Dendritic cell treated with granulocyte-macrophage colony-stimulating factor and Interleukin-4, amounts not matched to agents 40 ng/mL and 50 ng/mL, for 4 days (primary cell): ENCODE measurements around the gene SART1.

ENCODE experiments used
- H3K27ac Mint-ChIP-seq: one replicate; pipeline ENCODE4 v1.8.0; 2022; ENCODE audit warnings: mild to moderate bottlenecking, mixed read lengths
- H3K27me3 Mint-ChIP-seq: one replicate; pipeline ENCODE4 v1.8.0; 2022; ENCODE audit warnings: mild to moderate bottlenecking, mixed read lengths
- H3K36me3 Mint-ChIP-seq: one replicate; pipeline ENCODE4 v1.8.0; 2022; ENCODE audit warnings: low read depth, mixed read lengths
- H3K4me1 Mint-ChIP-seq: one replicate; pipeline ENCODE4 v1.8.0; 2022; ENCODE audit warnings: low read depth, mixed read lengths
- H3K4me3 Mint-ChIP-seq: one replicate; pipeline ENCODE4 v1.8.0; 2022; ENCODE audit warnings: mild to moderate bottlenecking, moderate library complexity, mixed read lengths
- H3K9me3 Mint-ChIP-seq: one replicate; pipeline ENCODE4 v1.8.0; 2022; ENCODE audit warnings: mixed read lengths
- intact Hi-C: fragments of 100-400 bp; cut with micrococcal nuclease; formaldehyde crosslinking; loops from one replicate; pipeline ENCODE4 v1.15.0; 2022

Gene SART1

DNA sequence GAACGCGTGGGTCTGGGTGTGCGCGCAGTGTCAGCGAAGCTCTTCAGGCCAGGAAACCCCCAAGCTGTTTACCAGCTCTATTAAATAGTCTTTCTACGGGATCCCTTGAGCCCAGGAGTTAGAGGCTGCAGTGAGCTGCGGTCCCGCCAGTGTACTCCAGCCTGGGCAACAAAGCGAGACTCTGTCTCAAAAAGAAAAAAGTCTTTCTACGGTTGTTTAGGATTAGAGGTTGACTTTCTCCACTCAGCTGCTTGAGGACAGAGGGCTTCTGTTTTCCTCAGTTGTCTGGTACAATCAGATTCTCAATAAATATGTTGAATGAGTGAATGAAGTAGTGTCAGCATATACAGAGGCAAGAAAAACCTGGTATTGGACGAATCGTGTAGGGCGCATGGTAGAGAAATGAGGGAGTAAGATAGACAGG lies 619 bp downstream of the SART1 start:
- H3K27me3 Mint-ChIP-seq: no peaks in the 10 kb centered on the region
- intact Hi-C loops: loop anchor here (2.0 kb wide), 1 partner anchor 73 kb away; the partner anchor contains the start of gene FIBP
- H3K4me3 Mint-ChIP-seq: peak overlapping the region; percentile 94
- no peaks in the 10 kb centered on the region for H3K9me3 Mint-ChIP-seq
- peak overlapping the region; percentile 99 for H3K27ac Mint-ChIP-seq
- H3K36me3 Mint-ChIP-seq: peaks cover 62% of the 10 kb centered on the region
- peaks cover 36% of the 10 kb centered on the region for H3K4me1 Mint-ChIP-seq

DNA sequence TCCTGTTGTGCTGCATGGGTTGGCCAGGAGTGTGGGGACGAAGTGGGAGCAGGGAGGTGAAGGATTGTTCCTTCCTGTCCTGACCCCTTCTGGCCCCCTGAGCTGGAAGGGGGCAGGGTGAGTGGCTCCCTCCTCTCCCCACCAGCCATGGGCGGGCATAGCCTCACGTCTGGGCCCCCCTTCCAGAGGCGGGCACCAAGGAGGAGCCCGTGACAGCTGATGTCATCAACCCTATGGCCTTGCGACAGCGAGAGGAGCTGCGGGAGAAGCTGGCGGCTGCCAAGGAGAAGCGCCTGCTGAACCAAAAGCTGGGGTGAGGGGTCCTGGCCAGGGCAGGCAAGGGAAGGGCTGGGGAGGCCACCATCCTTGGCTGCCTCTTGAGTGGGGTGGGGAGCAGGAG lies 3.4 kb downstream of the SART1 start:
- H3K27ac Mint-ChIP-seq: no peak overlapping the region
- no peak overlapping the region for H3K4me3 Mint-ChIP-seq
- peaks cover 54% of the 10 kb centered on the region for H3K4me1 Mint-ChIP-seq
- intact Hi-C loops: no loop called here
- H3K36me3 Mint-ChIP-seq: peaks cover 89% of the 10 kb centered on the region
- H3K9me3 Mint-ChIP-seq: no peaks in the 10 kb centered on the region
- no peaks in the 10 kb centered on the region for H3K27me3 Mint-ChIP-seq

DNA sequence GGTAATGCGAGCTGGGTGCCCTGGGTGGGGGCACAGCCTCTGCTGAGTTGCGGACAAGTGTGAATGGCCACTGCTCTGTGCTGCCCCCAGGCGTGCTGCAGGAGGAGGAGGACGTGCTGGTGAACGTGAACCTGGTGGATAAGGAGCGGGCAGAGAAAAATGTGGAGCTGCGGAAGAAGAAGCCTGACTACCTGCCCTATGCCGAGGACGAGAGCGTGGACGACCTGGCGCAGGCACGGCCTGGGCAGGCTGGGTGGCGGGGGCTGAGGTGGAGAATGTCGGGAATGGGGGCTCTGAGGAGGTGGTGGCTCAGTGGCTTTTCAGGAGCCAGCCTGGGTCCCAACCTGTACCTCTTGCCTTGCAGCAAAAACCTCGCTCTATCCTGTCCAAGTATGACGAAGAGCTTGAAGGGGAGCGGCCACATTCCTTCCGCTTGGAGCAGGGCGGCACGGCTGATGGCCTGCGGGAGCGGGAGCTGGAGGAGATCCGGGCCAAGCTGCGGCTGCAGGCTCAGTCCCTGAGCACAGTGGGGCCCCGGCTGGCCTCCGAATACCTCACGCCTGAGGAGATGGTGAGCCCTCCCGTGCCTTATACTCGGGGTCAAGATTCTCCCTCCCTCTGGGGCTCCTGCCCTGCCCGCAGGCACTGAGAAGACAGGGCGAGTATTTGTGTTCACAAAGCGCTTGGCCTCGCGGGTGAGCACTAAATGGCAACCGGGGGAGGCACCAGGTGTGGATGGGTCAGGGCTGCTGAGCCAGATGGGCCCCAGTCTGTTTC lies 4.6 kb downstream of the SART1 start:
- peaks cover 57% of the 10 kb centered on the region for H3K4me1 Mint-ChIP-seq
- no peaks in the 10 kb centered on the region for H3K27me3 Mint-ChIP-seq
- H3K27ac Mint-ChIP-seq: peak overlapping the region; percentile 21
- H3K4me3 Mint-ChIP-seq: no peak overlapping the region
- intact Hi-C loops: no loop called here
- H3K9me3 Mint-ChIP-seq: no peaks in the 10 kb centered on the region
- peaks cover 95% of the 10 kb centered on the region for H3K36me3 Mint-ChIP-seq

DNA sequence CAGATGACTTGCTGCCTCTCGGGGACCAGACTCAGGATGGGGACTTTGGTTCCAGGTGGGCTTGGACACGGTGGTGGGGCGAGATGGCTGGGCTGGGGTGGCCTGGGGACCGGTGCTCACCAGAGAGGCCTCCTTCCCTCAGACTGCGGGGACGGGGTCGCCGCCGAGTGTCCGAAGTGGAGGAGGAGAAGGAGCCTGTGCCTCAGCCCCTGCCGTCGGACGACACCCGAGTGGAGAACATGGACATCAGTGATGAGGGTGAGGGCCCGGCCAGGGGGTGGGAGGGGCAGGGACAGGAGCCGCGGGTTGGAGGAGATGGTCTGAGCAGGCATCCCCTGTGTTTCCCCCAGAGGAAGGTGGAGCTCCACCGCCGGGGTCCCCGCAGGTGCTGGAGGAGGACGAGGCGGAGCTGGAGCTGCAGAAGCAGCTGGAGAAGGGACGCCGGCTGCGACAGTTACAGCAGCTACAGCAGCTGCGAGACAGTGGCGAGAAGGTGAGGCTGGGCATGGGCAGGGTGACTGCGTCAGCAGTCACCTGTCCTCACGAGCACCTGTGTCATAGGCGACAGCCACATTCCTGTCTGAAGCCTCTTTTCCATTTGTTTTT lies 5.9 kb downstream of the SART1 start:
- peaks cover 95% of the 10 kb centered on the region for H3K36me3 Mint-ChIP-seq
- H3K27me3 Mint-ChIP-seq: no peaks in the 10 kb centered on the region
- intact Hi-C loops: no loop called here
- H3K27ac Mint-ChIP-seq: peak overlapping the region; percentile 69
- peaks cover 50% of the 10 kb centered on the region for H3K4me1 Mint-ChIP-seq
- no peak overlapping the region for H3K4me3 Mint-ChIP-seq
- no peaks in the 10 kb centered on the region for H3K9me3 Mint-ChIP-seq

DNA sequence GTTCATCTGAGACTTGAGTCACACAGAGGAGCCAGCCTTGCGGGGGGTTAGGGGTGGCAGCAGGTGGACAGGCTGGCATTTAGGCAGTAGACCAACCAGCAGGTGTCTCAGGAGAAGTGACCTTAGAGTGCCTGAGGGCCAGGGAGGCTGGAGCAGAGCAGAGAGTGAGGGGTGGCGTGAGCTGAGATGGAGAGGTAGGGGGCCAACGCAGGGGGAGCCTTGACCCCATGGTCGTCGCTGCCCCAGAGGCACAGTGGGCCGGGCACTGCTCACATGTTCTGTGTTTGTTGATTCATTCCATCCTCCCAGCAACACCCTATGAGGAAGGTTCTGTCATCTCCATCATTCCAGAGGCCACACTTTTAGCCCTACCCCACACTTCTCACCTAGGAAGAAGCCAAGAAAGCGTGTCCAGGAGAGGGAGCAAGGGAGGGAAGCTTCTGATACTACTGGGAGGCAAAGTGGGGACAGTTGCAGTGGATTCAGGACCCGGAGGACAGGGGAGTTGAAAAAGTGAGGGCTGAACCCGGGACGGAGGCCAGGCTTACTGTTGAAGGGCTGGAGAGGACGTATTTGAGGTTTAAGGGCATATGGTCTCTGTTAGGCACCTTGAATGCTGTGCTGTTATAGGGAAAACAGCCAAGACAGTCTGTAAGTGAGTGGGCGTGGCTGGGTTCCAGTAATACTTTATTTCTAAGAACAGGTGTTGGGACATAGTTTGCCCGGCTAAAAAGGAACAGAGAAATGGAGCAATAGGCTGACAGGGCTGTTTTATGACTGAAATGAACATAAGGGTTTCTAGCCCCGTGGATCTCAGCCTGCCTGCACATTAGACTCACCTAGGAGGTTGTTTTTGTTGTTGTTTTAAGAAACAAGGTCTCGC lies 7.3 kb downstream of the SART1 start:
- Mint-ChIP-seq H3K36me3 (peaks cover 95% of the 10 kb centered on the region), H3K27me3 (no peaks in the 10 kb centered on the region), H3K4me3 (no peak overlapping the region), H3K27ac (peak overlapping the region; percentile 69), H3K4me1 (peaks cover 36% of the 10 kb centered on the region), H3K9me3 (no peaks in the 10 kb centered on the region)
- intact Hi-C loops: no loop called here

DNA sequence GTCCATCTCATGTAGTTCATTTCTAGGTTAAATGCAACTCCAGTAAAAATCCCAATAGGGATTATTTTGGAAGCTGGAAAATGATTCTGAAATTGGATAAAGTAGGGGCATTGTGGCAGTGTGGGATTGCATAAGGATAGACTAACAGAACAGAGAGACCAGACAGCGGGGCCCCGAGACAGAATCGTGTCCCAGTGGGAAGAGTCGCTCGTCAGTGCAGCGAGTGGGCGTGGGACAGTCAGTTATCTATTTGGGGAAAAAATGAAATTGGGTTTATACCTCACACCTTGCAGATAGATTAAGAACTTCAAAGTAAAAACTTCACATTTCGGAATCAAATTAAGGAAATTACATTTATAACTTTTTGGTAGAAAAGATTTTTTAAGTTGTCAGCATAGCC lies 10.6 kb downstream of the SART1 start:
- Mint-ChIP-seq H3K27ac (no peak overlapping the region), H3K27me3 (no peaks in the 10 kb centered on the region), H3K9me3 (no peaks in the 10 kb centered on the region), H3K4me3 (no peak overlapping the region), H3K36me3 (peaks cover 86% of the 10 kb centered on the region), H3K4me1 (peaks cover 48% of the 10 kb centered on the region)
- intact Hi-C loops: no loop called here

GRCh38 chr11:65973439-65974110 lies 12.0 kb downstream of the SART1 start:
- H3K27ac Mint-ChIP-seq: no peak overlapping the region
- no peak overlapping the region for H3K4me3 Mint-ChIP-seq
- no peaks in the 10 kb centered on the region for H3K27me3 Mint-ChIP-seq
- H3K36me3 Mint-ChIP-seq: peaks cover 86% of the 10 kb centered on the region
- intact Hi-C loops: no loop called here
- peaks cover 37% of the 10 kb centered on the region for H3K4me1 Mint-ChIP-seq
- no peaks in the 10 kb centered on the region for H3K9me3 Mint-ChIP-seq

DNA sequence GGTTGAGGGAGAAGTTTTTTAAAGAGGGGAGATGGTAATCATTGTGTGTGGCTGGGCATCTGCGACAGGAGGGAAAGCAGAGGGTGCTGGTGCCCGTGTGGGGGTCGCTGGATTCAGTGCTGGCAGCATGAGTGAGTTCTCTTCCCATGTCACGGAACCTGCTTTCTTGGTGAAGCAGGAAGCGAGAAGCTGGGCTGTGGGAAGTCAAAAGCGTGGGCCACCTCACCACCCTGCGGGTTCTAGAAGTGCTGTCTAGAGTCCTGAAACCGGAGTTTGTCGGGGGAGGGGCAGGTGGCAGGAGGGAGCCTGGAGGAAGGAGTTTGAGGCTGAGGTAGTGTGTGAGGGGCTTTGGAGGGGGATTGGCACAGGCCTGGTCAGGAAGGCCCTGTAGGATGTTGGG lies 14.2 kb downstream of the SART1 start:
- peaks cover 15% of the 10 kb centered on the region for H3K4me1 Mint-ChIP-seq
- peaks cover 86% of the 10 kb centered on the region for H3K36me3 Mint-ChIP-seq
- peak overlapping the region; percentile 59 for H3K27ac Mint-ChIP-seq
- H3K27me3 Mint-ChIP-seq: no peaks in the 10 kb centered on the region
- H3K9me3 Mint-ChIP-seq: no peaks in the 10 kb centered on the region
- intact Hi-C loops: no loop called here
- H3K4me3 Mint-ChIP-seq: peak overlapping the region; percentile 27

DNA sequence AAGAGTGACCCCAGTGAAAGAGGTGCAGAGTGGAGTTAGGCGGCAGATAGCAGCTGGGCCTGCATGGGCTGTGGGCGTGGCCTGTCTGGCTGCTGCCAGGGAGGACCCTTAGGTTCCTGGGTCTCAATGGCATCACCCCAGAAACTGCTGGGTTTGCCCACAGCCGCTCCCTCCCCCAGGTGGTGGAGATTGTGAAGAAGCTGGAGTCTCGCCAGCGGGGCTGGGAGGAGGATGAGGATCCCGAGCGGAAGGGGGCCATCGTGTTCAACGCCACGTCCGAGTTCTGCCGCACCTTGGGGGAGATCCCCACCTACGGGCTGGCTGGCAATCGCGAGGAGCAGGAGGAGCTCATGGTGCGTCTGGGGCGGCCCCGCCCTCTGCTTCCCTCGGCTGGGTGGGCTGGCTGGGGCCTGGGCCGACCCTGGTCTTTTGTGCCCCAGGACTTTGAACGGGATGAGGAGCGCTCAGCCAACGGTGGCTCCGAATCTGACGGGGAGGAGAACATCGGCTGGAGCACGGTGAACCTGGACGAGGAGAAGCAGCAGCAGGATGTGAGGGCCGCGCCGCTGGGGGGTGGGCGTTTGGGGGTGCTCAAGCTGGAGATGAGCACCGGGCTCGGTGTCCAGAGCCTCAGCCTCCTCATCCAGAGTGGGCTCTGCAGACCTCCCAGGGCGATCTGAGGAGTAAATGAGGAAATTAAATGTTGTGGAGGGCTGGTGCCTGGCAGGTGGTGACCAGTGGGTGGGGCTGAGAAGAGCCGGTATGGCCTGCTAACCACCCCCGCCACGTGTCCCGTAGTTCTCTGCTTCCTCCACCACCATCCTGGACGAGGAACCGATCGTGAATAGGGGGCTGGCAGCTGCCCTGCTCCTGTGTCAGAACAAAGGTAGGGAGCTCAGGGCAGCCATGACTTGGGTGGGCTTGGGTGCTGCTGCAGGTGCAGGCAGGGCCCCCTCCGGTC lies 15.0 kb downstream of the SART1 start:
- H3K36me3 Mint-ChIP-seq: peaks cover 84% of the 10 kb centered on the region
- H3K4me3 Mint-ChIP-seq: peak overlapping the region; percentile 27
- H3K9me3 Mint-ChIP-seq: no peaks in the 10 kb centered on the region
- H3K4me1 Mint-ChIP-seq: peaks cover 21% of the 10 kb centered on the region
- no peaks in the 10 kb centered on the region for H3K27me3 Mint-ChIP-seq
- intact Hi-C loops: no loop called here
- H3K27ac Mint-ChIP-seq: peak overlapping the region; percentile 59

DNA sequence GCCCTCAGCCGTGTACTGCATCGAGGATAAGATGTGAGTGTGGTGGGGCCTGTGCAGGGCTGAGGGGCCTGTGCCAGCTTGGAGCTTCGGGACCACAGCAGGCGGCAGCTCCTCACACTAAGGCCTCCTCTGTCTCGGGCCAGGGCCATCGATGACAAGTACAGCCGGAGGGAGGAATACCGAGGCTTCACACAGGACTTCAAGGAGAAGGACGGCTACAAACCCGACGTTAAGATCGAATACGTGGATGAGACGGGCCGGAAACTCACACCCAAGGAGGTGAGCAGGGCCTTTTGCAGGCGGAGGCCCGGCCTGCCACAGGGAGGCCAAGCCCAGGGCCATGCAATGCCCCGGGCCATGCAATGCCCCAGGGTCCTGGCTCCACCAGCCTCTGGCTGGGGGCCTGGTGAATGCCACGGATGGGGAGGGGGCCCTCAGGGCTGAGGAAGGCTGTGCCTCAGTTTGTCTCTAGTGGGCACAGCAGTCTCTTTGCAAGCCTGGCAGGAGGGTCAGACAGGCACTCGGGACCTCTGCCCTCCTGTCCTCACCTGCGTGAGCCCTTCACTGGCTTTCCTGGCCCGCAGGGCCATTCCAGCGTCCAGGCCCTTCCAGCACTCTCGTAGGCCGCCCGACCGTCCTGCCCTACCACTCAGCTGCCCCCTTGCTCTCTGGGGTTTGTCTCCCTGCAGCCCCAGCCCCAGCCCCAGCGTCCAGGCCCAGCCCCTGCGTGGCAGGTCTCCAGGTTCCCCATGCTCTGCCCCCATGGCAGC lies 16.3 kb downstream of the SART1 start:
- Mint-ChIP-seq H3K4me3 (no peak overlapping the region), H3K27ac (peak overlapping the region; percentile 52), H3K36me3 (peaks cover 70% of the 10 kb centered on the region), H3K4me1 (peaks cover 21% of the 10 kb centered on the region), H3K9me3 (no peaks in the 10 kb centered on the region), H3K27me3 (no peaks in the 10 kb centered on the region)
- intact Hi-C loops: no loop called here

DNA sequence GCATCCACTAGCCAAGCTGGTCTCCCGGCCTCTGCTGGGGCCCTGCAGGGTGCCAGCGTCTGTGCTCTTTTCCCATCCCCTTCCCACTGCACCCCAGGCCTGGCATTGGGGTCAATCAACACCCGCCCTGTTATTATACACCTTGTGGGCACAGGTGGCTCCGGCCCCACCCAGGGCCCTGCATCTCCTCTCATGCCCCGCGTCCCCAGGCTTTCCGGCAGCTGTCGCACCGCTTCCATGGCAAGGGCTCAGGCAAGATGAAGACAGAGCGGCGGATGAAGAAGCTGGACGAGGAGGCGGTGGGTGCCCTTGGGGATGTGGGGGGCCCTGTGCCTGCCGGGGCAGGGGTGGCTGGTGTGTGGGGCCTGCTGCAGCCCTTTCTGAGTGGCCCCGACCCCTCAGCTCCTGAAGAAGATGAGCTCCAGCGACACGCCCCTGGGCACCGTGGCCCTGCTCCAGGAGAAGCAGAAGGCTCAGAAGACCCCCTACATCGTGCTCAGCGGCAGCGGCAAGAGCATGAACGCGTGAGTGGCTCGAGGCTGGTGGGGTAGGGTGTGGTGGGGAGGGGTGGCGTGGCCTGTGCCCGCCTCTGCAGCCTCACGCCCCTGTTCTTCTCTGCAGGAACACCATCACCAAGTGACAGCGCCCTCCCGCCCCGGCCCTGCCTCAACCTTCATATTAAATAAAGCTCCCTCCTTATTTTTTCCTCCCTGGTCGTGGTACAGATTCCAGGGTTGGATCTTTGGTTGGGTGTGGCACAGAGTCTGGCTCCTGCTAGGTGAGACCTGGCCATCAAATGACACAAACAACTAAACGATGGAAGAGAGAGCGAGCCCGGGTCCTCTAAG lies 17.1 kb downstream of the SART1 start:
- intact Hi-C loops: no loop called here
- Mint-ChIP-seq H3K9me3 (no peaks in the 10 kb centered on the region), H3K27me3 (no peaks in the 10 kb centered on the region), H3K27ac (peak overlapping the region; percentile 10), H3K36me3 (peaks cover 62% of the 10 kb centered on the region), H3K4me1 (peaks cover 21% of the 10 kb centered on the region), H3K4me3 (no peak overlapping the region)
